Measurements from ENCODE around the gene ID1.

GRCh38 chr20:31632548-31633338, 27.7 kb downstream of the ID1 start:
- no peak for TF ChIP-seq CTCF (IDR thresholded peaks at IDR 0.05)
- TF ChIP-seq POLR2A (IDR thresholded peaks at IDR 0.05) = no peak
